Measurements from ENCODE around the gene OSER1. TPM values are rescaled to one million over a fixed set of nuclear protein-coding genes. Genes with fewer than 3 reads are reported as not detected.

OSER1 gene
- total and polyA plus RNA-seq, 2 experiments from 2014 or later: 28.5 to 35.2 TPM

DNA sequence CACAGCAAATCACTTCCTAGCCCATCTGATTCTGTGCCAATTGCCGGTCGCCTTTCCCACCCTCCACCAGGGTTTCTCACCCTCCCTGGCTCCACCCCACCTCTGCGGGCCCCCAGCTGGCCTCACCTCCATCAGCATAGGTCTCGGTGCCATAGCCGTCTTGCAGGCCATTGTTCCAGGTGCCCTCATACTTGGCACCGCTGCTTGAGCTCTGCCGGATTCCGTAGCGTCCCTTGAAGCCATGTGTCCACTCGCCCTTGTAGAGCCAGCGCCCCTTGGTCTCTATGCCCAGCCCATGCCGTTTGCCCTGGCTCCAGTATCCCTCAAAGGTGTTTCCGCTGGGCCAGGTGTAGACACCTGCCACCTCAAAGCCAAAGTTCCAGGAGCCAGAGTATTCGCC, 24.4 kb downstream of the OSER1 start:
- Histone ChIP-seq H3K4me1 (ENCODE audit: low read depth) (peaks cover 63% of the 10 kb centered on the region), H3K4me3 (peak overlapping the region; percentile 95), H3K36me3 (no peaks in the 10 kb centered on the region)

GRCh38 chr20:44185574-44185973, 25.0 kb downstream of the OSER1 start:
- Histone ChIP-seq H3K9me3 (ENCODE audit: low read depth) (no peaks in the 10 kb centered on the region), H3K4me1 (ENCODE audit: low read depth) (peaks cover 65% of the 10 kb centered on the region), H3K27me3 (no peaks in the 10 kb centered on the region), H3K27ac (peak overlapping the region; percentile 100), H3K36me3 (no peaks in the 10 kb centered on the region), H3K4me3 (peak overlapping the region; percentile 95)
- TF ChIP-seq CTCF (IDR thresholded peaks at IDR 0.05; ENCODE audit: low read depth, low read length): no peak
- DNase-seq (ENCODE audit: low read depth in 1 of 2, low spot score in 1 of 2): no peak

More for the DNA sequence above, 24.4 kb downstream of the OSER1 start:
- no peak for DNase-seq (ENCODE audit: low read depth in 1 of 2, low spot score in 1 of 2)
- TF ChIP-seq CTCF (IDR thresholded peaks at IDR 0.05; ENCODE audit: low read depth, low read length): no peak
- Histone ChIP-seq H3K27me3 (no peaks in the 10 kb centered on the region), H3K27ac (peak overlapping the region; percentile 100), H3K9me3 (ENCODE audit: low read depth) (no peaks in the 10 kb centered on the region)

DNA sequence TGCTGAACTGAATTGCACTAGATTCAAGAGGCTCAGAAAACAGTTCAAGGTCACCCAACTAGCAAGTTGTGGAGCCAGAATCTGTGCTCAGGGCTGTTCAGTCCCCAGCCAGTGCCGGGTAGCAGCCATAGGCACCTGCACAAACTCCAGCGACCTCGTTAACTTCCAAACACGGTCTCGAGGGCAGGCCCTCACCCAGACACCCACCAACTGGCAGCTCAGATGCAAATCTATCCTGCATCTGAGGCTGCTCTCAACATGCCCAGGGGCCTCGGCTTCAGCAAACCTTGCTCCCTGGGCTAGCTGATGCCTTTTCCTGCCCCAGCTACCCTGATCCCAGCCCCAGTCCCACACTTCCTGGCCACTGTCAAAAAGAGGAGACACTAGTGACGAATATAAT, 27.3 kb downstream of the OSER1 start:
- H3K4me1 ChIP-seq (ENCODE audit: low read depth): peaks cover 78% of the 10 kb centered on the region
- no peaks in the 10 kb centered on the region for H3K36me3 ChIP-seq
- DNase-seq (ENCODE audit: low read depth in 1 of 2, low spot score in 1 of 2): peak in 1 of 2 donors; percentile 69
- H3K4me3 ChIP-seq: peak overlapping the region; percentile 26
- H3K27ac ChIP-seq: peak overlapping the region; percentile 99
- TF ChIP-seq CTCF (IDR thresholded peaks at IDR 0.05; ENCODE audit: low read depth, low read length): no peak
- H3K27me3 ChIP-seq: no peaks in the 10 kb centered on the region
- no peaks in the 10 kb centered on the region for H3K9me3 ChIP-seq (ENCODE audit: low read depth)

DNA sequence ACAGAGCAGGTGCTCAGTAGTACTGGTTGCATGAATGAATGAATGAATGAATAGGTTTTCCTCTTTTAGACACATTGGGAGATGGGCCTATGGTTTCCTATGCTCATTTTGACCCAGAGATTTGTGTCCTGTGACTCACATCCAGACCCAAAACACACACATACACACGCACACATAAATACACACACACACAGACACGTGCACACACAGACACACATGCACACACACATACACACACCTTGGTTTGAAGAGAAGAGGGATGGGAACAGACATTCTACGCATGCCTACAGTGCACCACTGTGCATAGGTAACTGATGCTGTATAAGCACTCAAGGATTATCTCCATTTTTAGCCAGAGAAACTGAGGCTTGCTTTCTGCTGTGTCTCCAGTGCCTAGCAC, 27.7 kb downstream of the OSER1 start:
- TF ChIP-seq CTCF (IDR thresholded peaks at IDR 0.05; ENCODE audit: low read depth, low read length): no peak
- peak overlapping the region; percentile 26 for H3K4me3 ChIP-seq

DNA sequence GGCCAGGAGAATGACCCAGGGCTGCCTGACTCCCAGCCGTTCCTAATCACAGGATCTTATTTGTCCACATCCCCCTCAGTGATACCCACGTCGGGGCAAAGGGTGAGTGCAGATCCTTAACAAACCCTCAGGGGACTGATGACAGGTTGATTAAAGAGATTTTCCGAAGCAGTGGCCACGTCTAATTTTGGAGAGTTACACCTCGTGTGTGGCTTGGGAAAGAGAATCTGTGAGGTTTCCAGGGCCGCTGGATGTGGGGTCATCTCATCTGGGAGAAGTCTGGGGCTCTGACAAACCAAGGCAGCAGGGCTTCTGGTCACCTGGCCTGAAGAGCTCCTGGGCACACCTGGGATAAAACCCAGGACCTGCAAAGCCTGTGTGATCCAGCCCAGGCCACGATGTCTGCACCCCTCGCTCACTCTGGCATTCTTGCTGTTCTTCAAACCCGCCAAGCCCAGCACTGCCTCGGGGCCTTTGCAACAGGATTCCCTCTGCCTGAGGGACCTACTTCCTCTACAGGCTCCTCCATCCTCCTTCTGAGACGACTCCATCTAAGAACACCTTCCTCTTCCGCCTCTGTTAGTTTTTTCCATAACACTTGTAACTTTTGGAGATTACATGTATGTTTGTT, 28.3 kb downstream of the OSER1 start:
- Histone ChIP-seq H3K36me3 (no peaks in the 10 kb centered on the region), H3K9me3 (ENCODE audit: low read depth) (no peaks in the 10 kb centered on the region), H3K4me1 (ENCODE audit: low read depth) (peaks cover 67% of the 10 kb centered on the region), H3K4me3 (peak overlapping the region; percentile 26), H3K27ac (peak overlapping the region; percentile 99), H3K27me3 (no peaks in the 10 kb centered on the region)
- peak in 1 of 2 donors; percentile 43 for DNase-seq (ENCODE audit: low read depth in 1 of 2, low spot score in 1 of 2)
- no peak for TF ChIP-seq CTCF (IDR thresholded peaks at IDR 0.05; ENCODE audit: low read depth, low read length)

More for the DNA sequence above, 27.7 kb downstream of the OSER1 start:
- DNase-seq (ENCODE audit: low read depth in 1 of 2, low spot score in 1 of 2): no peak
- Histone ChIP-seq H3K36me3 (no peaks in the 10 kb centered on the region), H3K4me1 (ENCODE audit: low read depth) (peaks cover 73% of the 10 kb centered on the region), H3K27ac (peak overlapping the region; percentile 99), H3K27me3 (no peaks in the 10 kb centered on the region), H3K9me3 (ENCODE audit: low read depth) (no peaks in the 10 kb centered on the region)
